WTC11 (cell line): ENCODE measurements around the gene WARS2.

Source experiments
- CBFB ChIP-seq: sonication (generic); formaldehyde crosslinking; IDR thresholded peaks from 2 replicates; pipeline ENCODE4 v1.8.1; 2022; ENCODE audit warnings: mild to moderate bottlenecking, low read depth, missing genetic modification reagents
- CREM ChIP-seq: sonication (generic); formaldehyde crosslinking; IDR thresholded peaks from 2 replicates; pipeline ENCODE4 v1.8.1; 2022; ENCODE audit warnings: mild to moderate bottlenecking, missing genetic modification reagents, moderate library complexity
- ELF4 ChIP-seq: sonication (generic); formaldehyde crosslinking; IDR thresholded peaks from 2 replicates; pipeline ENCODE4 v1.8.1; 2022; ENCODE audit warnings: low read depth, mild to moderate bottlenecking, moderate library complexity, missing genetic modification reagents
- NFYB ChIP-seq: sonication (generic); formaldehyde crosslinking; conservative IDR thresholded peaks from 2 replicates; pipeline ENCODE4 v1.8.0; 2022; ENCODE audit warnings: low read depth, missing genetic modification reagents
- NR2C2 ChIP-seq: sonication (generic); formaldehyde crosslinking; IDR thresholded peaks from 2 replicates; pipeline ENCODE4 v1.8.0; 2022; ENCODE audit warnings: mild to moderate bottlenecking, missing genetic modification reagents
- RELA ChIP-seq: sonication (generic); formaldehyde crosslinking; IDR thresholded peaks from 2 replicates; pipeline ENCODE4 v1.8.1; 2022; ENCODE audit warnings: missing genetic modification reagents, mild to moderate bottlenecking, borderline replicate concordance
- TF ChIP-seq, protein P1 (sequence below): sonication (generic); formaldehyde crosslinking; IDR thresholded peaks from 2 replicates; pipeline ENCODE4 v1.8.0; 2022; ENCODE audit warnings: mild to moderate bottlenecking, missing genetic modification reagents
- TF ChIP-seq, protein P2 (sequence below): fragments of 200-600 bp; IDR thresholded peaks from 2 replicates; pipeline ENCODE4 v1.8.0; 2022; ENCODE audit warnings: antibody characterized with exemption
- TF ChIP-seq, protein P3 (sequence below): sonication (generic); formaldehyde crosslinking; IDR thresholded peaks from 2 replicates; pipeline ENCODE4 v1.8.0; 2022; ENCODE audit warnings: missing genetic modification reagents
- TF ChIP-seq, protein P4 (sequence below): sonication (generic); formaldehyde crosslinking; IDR thresholded peaks from 2 replicates; pipeline ENCODE4 v1.8.0; 2022; ENCODE audit warnings: mild to moderate bottlenecking, missing genetic modification reagents

DNA sequence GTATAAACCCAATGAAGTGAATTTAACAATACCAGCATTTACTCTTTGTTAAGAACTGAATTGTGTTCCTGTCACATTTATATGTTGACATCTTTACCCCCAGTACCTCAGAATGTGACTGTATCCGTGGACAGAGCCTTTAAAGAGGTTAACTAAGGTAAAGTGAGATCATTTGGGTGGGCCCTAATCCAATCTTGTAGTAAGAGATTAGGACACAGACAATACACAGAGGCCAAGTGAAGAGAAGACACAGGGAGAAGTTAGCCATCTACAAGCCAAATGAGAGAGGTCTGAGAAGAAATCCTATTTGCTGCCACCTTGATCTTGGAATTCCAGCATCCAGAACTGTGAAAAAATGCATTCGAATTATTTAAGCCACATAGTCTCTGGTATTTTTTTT, 22.9 kb upstream of the WARS2 start:
- no peak for TF ChIP-seq NR2C2
- TF ChIP-seq, protein P1, sequence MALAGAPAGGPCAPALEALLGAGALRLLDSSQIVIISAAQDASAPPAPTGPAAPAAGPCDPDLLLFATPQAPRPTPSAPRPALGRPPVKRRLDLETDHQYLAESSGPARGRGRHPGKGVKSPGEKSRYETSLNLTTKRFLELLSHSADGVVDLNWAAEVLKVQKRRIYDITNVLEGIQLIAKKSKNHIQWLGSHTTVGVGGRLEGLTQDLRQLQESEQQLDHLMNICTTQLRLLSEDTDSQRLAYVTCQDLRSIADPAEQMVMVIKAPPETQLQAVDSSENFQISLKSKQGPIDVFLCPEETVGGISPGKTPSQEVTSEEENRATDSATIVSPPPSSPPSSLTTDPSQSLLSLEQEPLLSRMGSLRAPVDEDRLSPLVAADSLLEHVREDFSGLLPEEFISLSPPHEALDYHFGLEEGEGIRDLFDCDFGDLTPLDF (CRISPR knock-in tag): no peak
- TF ChIP-seq NFYB (CRISPR knock-in tag): no peak
- TF ChIP-seq, protein P2, sequence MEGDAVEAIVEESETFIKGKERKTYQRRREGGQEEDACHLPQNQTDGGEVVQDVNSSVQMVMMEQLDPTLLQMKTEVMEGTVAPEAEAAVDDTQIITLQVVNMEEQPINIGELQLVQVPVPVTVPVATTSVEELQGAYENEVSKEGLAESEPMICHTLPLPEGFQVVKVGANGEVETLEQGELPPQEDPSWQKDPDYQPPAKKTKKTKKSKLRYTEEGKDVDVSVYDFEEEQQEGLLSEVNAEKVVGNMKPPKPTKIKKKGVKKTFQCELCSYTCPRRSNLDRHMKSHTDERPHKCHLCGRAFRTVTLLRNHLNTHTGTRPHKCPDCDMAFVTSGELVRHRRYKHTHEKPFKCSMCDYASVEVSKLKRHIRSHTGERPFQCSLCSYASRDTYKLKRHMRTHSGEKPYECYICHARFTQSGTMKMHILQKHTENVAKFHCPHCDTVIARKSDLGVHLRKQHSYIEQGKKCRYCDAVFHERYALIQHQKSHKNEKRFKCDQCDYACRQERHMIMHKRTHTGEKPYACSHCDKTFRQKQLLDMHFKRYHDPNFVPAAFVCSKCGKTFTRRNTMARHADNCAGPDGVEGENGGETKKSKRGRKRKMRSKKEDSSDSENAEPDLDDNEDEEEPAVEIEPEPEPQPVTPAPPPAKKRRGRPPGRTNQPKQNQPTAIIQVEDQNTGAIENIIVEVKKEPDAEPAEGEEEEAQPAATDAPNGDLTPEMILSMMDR: no peak
- TF ChIP-seq, protein P3, sequence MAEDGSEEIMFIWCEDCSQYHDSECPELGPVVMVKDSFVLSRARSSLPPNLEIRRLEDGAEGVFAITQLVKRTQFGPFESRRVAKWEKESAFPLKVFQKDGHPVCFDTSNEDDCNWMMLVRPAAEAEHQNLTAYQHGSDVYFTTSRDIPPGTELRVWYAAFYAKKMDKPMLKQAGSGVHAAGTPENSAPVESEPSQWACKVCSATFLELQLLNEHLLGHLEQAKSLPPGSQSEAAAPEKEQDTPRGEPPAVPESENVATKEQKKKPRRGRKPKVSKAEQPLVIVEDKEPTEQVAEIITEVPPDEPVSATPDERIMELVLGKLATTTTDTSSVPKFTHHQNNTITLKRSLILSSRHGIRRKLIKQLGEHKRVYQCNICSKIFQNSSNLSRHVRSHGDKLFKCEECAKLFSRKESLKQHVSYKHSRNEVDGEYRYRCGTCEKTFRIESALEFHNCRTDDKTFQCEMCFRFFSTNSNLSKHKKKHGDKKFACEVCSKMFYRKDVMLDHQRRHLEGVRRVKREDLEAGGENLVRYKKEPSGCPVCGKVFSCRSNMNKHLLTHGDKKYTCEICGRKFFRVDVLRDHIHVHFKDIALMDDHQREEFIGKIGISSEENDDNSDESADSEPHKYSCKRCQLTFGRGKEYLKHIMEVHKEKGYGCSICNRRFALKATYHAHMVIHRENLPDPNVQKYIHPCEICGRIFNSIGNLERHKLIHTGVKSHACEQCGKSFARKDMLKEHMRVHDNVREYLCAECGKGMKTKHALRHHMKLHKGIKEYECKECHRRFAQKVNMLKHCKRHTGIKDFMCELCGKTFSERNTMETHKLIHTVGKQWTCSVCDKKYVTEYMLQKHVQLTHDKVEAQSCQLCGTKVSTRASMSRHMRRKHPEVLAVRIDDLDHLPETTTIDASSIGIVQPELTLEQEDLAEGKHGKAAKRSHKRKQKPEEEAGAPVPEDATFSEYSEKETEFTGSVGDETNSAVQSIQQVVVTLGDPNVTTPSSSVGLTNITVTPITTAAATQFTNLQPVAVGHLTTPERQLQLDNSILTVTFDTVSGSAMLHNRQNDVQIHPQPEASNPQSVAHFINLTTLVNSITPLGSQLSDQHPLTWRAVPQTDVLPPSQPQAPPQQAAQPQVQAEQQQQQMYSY: no peak
- no peak for TF ChIP-seq ELF4 (CRISPR knock-in tag)
- TF ChIP-seq RELA (CRISPR knock-in tag): no peak
- no peak for TF ChIP-seq CREM
- no peak for TF ChIP-seq CBFB (CRISPR knock-in tag)
- TF ChIP-seq, protein P4, sequence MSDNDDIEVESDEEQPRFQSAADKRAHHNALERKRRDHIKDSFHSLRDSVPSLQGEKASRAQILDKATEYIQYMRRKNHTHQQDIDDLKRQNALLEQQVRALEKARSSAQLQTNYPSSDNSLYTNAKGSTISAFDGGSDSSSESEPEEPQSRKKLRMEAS (CRISPR knock-in tag): no peak
